Activated CD4-positive, alpha-beta T cell treated with anti-CD3 and anti-CD28 coated beads, Interleukin-2, amount 50 U/mL, for 1 hour (primary cell): ENCODE results near the gene SHISAL1.

ENCODE experiments used
- DNase-seq: peaks from one replicate; pipeline ENCODE4 v3.0.0-alpha.2; 2020

Gene SHISAL1

DNA sequence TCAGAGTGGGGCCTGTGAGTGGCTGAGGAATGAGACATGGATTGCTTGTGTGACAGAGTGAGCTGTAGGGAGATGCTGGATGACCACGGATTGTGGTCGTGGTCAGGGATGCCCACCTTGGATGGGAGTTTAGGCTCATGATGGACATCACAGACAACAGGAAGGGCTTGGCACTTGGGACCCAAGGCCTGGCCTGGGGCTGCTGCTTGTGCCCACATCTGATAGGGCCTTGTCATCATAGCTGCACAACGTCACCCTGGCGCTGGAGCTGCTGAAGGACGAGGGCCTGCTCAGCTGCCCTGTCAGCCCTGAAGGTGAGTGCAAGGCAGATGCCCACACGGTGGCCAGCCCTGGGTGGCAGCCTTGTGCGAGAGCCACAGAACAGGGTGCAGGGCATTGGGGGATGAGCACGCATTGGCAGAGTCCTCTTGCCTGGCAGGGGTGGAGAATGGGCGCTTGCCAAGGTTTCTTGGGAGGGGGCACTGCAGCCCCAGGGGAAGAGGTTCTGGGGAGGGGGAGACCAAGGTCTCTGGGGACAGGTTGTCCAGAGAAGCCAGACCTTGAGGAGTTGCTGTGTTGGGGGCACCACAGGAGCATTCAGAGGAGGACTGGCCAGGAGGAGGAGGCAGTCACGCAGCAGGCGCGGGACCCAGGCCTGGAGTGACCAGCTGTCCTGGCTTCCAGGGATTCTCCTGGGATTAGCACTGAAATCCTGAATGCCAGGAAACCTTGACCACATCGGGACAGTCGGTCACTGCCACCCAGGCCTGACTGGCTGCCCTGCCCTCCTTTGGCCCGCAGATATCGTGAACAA lies 107.0 kb downstream of the SHISAL1 start:
- no peak for DNase-seq

DNA sequence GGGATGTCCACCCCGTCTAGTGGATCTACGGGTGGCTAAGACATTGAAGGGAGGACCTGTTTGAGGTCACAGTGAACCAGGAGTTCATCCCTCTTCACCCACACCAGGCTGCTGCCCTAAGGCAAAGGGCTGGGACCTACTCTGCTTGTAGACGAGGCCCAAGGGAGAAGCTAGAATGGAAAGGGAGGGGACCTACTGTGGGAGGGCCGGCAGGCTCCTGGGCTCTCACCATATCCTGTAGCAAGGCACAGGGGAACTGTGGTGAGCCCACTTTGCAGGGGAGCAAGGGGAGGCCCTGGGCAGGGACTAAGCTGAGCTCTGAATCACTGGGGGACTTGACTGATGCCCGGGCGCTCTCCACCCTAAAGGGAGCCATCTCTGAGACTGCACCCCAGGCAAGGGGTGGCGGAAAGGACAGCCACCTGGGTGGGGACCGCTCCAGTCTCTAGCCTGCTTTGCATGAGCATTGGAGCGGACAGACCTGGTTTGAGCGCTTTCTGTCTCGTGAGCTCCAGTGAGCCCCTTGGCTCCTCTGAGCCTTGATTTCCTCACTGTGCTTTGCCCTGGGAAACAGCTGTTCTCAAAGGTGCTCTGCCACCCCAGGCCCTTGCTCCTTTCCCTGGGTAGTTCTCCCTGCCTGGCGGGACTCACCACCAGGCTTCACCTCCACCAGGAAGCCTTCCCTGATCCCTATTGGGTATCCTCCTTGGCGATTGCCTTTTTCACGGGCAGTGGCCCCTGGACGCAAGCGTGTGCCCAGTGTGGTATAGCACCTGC lies 107.8 kb downstream of the SHISAL1 start:
- no peak for DNase-seq

DNA sequence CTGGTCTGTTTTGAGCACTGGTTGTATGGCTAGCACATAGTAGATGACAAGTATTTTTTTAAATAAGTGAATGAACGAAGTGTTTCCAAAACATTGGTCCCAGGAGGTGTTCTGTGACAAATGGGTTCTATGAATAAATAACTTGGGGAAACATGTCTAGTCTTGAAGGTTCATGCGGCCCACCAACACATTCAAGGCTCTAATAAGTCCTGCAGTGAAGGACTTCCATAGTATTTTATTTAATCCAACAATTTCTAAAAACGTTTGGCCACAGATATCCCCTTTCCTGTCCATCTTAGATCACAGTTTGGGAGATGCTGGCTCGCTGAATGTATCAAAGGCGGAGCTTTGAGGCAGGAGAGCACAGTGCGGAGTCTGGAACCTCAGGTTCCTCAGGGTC lies 109.5 kb downstream of the SHISAL1 start:
- no peak for DNase-seq

DNA sequence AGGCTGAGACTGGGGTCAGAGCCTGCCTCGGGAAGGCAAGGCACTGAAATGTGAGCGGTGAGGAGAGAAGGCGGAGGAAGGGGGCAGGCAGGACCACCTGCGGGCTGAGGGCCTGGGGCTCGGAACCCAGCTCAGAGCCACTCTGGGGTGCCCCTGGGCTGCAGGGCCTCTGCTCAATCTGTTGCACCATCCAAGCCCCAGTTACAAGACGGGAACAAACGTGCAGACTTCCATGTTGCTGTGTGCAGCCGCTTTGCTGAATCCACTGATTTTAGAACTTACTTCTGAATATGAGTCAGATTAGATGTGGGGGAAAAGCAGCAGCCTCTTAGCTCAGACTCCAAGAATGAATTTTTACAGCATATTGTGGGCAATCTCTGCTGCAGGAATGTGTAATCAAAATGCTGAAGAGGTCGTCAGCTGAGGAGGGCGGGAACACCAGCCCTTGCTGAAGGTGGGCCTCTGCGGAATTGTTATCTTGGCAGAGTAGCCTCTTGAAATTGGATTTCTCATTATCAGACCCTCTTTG lies 110.4 kb downstream of the SHISAL1 start:
- DNase-seq: no peak

DNA sequence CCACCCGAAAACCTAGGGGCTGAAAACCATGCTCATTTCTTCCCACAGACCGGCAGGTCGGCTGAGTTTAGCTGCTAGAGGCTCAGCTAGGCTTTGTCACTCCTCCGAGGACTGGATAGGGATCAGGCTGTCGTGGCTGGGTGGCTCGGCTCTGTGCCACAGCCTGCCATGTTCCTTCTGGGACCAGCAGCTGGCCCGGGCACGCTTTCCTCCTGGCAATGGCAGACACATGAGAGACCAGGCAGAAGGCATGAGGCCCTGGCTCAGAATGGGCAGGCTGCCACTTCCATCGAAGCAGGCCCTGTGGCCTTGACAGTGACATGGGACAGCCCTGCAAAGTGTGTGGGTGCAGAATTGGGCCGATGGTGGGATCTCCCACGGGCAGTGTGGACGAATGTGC lies 111.1 kb downstream of the SHISAL1 start:
- no peak for DNase-seq

DNA sequence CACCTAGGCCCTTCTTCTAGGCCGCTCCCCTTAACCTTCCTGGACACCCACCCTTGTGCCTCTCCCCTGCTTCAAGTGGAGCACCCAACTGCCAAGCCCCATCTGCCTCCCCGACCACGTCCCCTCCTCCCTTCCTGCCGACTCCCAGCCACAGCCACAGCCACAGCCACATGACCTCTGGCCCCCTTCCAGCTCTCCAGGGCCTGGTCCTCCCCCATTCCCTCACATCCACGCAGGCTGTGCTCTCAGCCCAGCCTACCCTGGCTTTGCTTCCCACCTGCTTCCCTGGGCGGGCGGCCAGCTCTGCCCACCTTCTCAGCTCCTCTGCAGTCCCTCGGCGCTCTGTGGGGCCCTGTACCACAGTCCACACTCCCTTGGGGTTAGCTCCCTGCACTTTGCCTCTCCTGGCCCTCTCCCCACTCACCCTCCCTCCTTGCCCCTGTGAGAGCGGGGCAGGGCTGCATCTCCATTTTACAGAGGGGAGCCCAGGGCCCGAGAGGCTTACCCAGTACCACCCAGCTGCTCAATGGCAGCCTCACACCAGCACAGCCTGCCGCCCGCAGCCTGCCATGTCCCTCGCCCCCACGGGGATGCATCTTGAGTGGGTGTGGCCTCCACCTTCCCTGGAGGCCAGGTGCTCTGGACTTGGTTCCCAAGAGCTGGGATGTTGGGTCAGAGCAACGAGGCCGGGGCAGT lies 111.7 kb downstream of the SHISAL1 start:
- no peak for DNase-seq

DNA sequence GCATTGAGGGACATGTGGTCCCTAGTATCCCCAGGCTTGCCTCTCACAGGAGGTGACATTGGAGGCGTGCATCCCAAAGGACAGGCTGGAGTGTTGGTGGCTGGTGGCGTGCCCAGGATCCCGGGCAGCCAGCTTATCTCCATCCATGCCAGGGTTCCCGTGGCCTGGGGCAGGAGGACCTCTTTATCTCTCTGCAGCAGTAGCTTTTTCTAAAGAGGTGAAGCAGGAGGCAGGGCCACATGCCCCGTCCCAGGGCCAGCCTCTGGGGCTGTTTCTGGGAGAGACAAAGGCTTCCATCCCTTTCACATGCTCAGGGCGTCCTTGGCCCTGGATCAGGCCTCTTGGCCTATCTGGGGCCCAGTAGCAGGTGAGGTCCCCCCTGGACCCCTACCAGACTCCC lies 112.3 kb downstream of the SHISAL1 start:
- no peak for DNase-seq

DNA sequence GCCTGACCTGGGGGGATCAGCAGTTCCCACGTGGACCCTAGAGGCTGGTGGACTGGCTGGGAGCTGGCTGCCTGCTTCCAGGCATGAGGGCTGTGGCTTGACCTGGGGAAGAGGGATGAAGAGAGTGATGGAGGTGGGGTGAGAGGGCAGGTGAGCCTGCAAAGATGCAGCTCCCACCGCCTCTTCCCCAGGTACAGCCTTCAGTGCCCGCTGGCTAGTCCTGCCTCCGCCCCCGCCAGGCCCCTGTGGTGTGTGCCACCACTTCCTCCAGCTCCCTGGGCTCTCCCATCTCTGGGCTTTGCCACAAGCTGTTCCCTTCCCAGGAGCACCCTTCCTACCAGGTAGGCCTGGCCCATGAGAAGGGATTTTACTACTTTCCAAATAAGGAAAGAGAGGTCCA lies 112.9 kb downstream of the SHISAL1 start:
- DNase-seq: no peak

DNA sequence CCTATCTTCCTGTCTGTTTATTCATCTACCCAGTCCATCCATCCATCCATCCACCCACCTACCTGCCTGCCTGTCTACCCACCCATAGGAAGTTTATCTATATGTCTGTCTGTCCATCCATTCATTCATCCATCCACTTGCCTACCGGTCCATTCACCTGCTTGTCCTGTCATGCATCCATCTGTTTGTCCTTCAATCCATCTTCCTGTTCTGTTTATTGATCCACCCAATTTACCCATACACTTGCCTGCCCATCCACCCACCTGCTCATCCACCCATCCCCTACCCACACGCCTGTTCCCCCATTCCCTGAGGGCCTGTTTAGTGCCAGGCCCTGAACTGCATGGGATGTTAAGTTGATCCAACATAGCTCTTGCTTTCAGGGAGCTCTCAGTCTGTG lies 113.6 kb downstream of the SHISAL1 start:
- no peak for DNase-seq

DNA sequence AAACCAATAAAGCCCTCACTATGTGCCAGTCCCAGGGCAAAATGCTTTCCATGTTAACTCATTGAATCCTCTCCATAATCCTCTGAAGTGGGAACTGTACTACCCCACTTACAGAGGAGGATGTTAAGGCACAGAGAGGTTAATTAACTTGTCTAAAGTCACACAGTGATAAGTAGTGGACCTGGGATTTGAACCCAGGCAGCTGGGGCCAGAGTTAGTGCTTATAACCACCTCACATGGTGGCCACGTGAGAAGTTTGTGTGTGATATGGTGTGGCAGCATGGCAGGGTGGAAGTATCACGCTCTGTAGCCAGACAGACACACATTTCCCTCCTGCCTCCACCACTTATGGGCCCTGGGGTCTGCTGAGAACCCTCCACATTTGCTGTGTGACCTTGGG lies 115.5 kb downstream of the SHISAL1 start:
- no peak for DNase-seq

DNA sequence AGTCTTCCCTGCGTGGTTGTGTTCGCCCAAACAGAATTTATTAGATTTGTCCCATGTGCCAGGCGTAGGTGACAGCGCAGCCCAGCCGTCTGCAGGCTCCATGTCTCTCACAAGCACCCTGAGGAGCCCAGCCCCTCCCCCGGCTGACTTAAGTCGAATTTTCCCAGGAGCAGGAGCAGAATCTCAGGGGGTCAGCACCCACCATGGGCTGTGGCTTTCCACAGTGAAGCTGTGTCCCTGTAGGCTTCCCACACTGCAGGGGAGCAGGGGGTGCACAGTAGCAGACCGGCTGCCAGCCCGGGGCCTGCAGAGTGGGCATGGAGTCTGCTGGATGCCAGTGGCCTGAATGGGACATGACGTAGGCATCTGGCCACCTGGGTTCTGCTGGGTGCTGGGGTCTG lies 116.0 kb downstream of the SHISAL1 start:
- no peak for DNase-seq

DNA sequence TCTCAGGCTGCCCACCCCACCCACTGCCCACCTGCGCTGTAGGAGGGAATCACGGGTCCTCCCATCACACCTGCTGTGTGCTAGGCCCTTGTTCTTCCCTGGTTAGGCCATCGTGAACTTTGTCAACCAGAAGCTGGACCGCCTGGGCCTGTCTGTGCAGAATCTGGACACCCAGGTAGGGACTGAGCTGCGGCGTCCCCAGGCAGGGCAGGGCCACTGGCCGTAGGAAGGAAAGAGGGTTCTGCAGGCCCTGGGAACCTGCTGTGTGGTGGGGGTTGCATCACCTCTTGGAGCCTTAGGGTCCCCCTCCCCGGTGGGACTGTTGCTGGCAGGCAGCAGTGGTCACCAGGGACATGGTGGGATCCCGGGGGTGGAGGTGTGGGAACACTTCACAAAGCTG lies 116.5 kb downstream of the SHISAL1 start:
- no peak for DNase-seq

DNA sequence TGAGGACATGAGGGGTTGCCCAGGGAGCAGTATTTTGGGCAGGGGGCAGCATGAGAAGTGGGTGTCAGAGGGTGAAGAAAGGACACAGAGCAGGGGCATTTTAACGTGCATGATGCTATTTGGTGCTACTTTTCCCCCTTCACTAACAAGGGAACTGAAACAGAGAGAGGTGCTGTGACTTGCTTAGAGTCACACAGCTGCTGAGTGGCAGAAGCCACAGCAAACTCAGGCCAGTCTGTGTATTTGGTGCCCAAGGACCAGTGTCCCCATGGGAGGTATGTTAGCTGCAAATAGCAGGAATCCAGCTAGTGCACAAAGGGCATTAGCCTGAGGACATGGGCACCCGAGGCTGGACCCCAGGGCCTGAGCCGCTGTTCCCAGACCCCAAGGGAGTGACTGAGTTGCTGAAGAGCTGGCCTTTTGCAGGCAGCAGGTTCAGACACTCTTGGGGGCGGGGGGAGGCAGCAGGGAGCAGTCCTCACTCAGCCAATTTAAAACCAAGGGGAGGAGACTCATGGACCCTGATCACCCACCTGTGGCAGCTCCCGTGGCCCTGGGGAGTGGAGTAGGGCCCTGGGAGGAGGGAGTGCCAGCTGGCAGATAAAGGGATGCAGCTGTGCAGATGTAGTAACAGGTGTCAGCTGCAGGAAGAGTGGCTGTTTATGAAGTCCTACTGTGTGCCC lies 117.4 kb downstream of the SHISAL1 start:
- no peak for DNase-seq

DNA sequence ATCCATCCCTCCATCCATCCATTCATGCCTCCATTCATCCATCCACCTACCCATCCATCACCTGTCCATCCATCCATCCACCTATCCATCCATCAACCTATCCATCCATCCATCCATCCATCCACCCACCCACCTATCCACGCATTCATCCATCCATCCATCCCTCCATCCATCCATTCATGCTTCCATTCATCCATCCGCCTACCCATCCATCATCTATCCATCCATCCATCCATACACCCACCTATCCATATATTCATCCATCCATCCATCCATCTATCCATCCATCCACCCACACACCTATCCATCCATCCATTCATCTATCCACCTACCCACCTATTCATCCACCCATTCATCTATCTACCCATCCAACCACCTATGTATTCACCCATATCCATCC lies 118.2 kb downstream of the SHISAL1 start:
- no peak for DNase-seq
